Vagina (tissue), 2 donors: ENCODE results near the gene COMMD6. TPM values are rescaled to one million over a fixed set of nuclear protein-coding genes. Genes with fewer than 3 reads are reported as not detected.

Source experiments
- DNase-seq, 2 donors: peaks; one replicate each; pipeline ENCODE4 v3.0.0-alpha.2; 2017; ENCODE audit errors: extremely low spot score in 2 of 2
- H3K27ac ChIP-seq: fragments of 200-600 bp; sonication (generic); one replicate; pipeline ENCODE4 v1.5.1; 2019
- H3K27me3 ChIP-seq: fragments of 200-600 bp; sonication (generic); one replicate; pipeline ENCODE4 v1.5.1; 2019
- H3K36me3 ChIP-seq, 2 donors: fragments of 200-600 bp; sonication (generic); one replicate each; pipeline ENCODE4 v1.5.1; 2017 to 2019
- H3K4me1 ChIP-seq: fragments of 200-600 bp; sonication (generic); one replicate; pipeline ENCODE4 v1.5.1; 2019
- H3K4me3 ChIP-seq, 2 donors: fragments of 200-600 bp; sonication (generic); 1 replicate in 1 of 2; 2 replicates in 1 of 2; pipeline ENCODE4 v1.5.1; 2016 to 2019
- H3K9me3 ChIP-seq: fragments of 200-600 bp; sonication (generic); one replicate; pipeline ENCODE4 v1.5.1; 2019
- POLR2A ChIP-seq, 2 donors: fragments of 450-650 bp; IDR thresholded peaks; one replicate each; pipeline ENCODE4 v1.6.1; 2017; ENCODE audit warnings: antibody characterized with exemption in 2 of 2, mild to moderate bottlenecking in 2 of 2, moderate library complexity in 2 of 2
- POLR2AphosphoS5 ChIP-seq, 2 donors: sonication (generic); formaldehyde crosslinking; IDR thresholded peaks; one replicate each; pipeline ENCODE4 v1.9.0; 2017; ENCODE audit warnings: antibody characterized with exemption in 2 of 2, mild to moderate bottlenecking in 2 of 2, low read depth in 1 of 2; ENCODE audit not compliant: insufficient read depth in 1 of 2
- intact Hi-C: fragments of 100-400 bp; cut with DNase I; formaldehyde crosslinking; loops from one replicate; pipeline ENCODE4 v1.15.1; 2023
- total RNA-seq: library from RNA; depleted of rRNA; stranded (reverse); fragments of >200 nt; gene quantifications from one replicate; pipeline ENCODE4 v1.2.3, GENCODE V29; 2016
- TF ChIP-seq, protein P1 (sequence below), 3 experiments: fragments of 450-650 bp in 2 of 3; fragments of 200-600 bp in 1 of 3; sonication (generic) in 1 of 3; IDR thresholded peaks; one replicate each; pipeline ENCODE4 v1.5.1; 2017 to 2019; ENCODE audit warnings: antibody characterized with exemption in 3 of 3, mild to moderate bottlenecking in 2 of 3, moderate library complexity in 2 of 3

The COMMD6 gene
- total RNA-seq, 1 donor from 2014 or later = 211 TPM

DNA sequence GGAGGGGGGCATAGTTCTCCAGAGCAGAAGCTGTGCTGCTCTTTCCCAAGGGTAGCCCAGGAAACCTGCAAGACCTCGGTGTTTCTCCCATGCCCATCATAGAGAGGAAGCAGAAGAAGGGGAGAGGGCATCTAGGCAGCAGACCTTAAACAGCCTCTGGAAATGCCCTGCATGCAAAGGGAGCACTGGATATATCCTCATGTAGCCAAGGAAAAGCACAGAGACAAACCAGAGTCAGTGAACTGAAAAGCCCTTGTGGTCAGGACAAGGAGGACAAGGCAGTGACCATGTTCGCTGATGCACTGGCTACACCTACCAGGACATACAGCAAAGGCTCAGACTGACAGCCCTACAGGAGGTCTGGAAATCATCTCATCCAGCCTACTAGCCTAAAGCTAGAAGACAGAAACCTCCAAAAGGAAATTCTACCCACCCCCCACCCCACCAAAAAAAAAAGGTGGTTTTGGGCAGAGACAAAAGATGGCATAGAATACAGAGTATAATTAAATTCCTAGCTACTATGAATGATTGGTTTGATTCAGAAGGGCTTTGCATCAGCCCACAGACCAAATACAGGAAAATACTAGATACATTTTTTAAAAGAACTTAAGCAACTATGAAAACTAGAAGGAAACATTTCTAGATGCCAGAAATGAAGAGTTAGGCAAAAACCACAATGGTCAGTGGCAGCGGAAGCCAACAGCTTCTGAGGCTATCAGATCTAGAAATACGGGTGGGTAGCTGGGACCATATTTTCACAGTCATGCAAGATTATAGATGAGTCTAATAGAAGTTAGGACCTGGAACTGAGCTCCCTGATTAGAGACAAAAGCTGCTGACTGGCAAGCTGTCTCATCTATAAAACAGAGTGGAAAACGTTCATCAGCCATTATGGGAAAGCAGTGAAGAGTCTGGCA is 51.2 kb downstream of the COMMD6 start:
- H3K27me3 ChIP-seq = no peaks in the 10 kb centered on the region
- TF ChIP-seq POLR2A (IDR thresholded peaks at IDR 0.05) (no peak), POLR2AphosphoS5 (IDR thresholded peaks at IDR 0.05; ENCODE audit: insufficient read depth in 1 of 2, low read depth in 1 of 2) (no peak)
- TF ChIP-seq, protein P1, sequence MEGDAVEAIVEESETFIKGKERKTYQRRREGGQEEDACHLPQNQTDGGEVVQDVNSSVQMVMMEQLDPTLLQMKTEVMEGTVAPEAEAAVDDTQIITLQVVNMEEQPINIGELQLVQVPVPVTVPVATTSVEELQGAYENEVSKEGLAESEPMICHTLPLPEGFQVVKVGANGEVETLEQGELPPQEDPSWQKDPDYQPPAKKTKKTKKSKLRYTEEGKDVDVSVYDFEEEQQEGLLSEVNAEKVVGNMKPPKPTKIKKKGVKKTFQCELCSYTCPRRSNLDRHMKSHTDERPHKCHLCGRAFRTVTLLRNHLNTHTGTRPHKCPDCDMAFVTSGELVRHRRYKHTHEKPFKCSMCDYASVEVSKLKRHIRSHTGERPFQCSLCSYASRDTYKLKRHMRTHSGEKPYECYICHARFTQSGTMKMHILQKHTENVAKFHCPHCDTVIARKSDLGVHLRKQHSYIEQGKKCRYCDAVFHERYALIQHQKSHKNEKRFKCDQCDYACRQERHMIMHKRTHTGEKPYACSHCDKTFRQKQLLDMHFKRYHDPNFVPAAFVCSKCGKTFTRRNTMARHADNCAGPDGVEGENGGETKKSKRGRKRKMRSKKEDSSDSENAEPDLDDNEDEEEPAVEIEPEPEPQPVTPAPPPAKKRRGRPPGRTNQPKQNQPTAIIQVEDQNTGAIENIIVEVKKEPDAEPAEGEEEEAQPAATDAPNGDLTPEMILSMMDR (IDR thresholded peaks at IDR 0.05) = no peak
- no peaks in the 10 kb centered on the region for H3K36me3 ChIP-seq
- peaks cover 5% of the 10 kb centered on the region for H3K4me1 ChIP-seq
- H3K9me3 ChIP-seq = no peaks in the 10 kb centered on the region
- intact Hi-C loops = no loop called here
- H3K4me3 ChIP-seq = no peak overlapping the region
- H3K27ac ChIP-seq = no peak overlapping the region
- no peak for DNase-seq

DNA sequence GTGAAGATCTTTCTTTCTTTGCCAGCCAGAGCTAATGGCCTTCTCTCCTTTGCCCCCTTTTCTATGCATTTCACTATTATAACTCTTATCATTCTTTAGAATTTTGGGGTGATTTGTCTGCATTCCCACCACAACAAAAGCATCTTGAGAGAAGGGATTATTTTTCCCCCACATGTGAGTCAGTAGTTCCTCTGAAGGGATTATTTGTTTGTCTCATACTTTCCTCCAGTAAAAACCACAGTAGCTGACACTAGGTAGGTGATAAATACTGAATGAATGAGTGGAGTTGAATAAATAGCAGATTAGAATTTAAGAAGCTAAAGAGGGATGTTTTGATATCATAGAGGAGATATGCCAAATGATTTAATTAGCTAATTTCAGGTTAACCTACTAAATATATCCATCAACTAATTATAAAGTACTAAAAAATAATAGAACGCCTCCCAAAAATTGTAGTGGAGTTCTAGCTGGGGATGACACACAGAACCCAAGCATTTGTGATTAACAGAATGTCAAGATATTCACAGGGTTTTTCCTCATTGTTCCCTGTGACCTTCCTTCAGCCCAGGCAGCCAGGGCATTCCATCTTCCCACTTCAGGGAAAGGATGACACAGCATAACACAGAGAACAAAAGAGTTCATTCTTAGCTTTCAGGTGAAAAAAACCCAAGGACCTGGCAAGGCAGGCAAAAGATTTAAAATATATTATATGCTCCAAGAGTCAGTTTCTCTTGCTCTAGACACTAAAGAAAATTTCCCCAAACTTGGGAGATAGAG is 52.2 kb downstream of the COMMD6 start:
- no peak overlapping the region for H3K27ac ChIP-seq

DNA sequence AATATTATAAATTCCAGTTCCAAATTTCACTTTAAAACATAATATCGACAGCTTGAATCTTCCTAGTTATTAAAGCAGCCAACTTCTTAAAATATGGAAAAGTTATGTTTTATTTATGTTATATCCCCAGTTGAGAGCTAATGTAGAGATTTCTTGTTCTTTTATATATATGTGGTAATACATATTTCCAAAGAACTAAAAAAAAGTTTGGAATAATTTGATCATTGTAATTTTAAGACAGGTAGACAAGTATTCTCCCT is 54.9 kb downstream of the COMMD6 start:
- H3K36me3 ChIP-seq = no peaks in the 10 kb centered on the region
- peaks cover 23% of the 10 kb centered on the region for H3K4me1 ChIP-seq
- no peak for DNase-seq
- peak overlapping the region; percentile 56 to 77 for H3K4me3 ChIP-seq
- TF ChIP-seq POLR2AphosphoS5 (IDR thresholded peaks at IDR 0.05; ENCODE audit: insufficient read depth in 1 of 2, low read depth in 1 of 2) = no peak
- TF ChIP-seq, protein P1 (IDR thresholded peaks at IDR 0.05) = no peak
- no peak for TF ChIP-seq POLR2A (IDR thresholded peaks at IDR 0.05)
- peak overlapping the region; percentile 72 for H3K27ac ChIP-seq
- intact Hi-C loops = loop anchor here (5.0 kb wide), 2 partner anchors 55 to 110 kb away; partner anchors contain the start of gene COMMD6
- H3K9me3 ChIP-seq = no peaks in the 10 kb centered on the region
- no peaks in the 10 kb centered on the region for H3K27me3 ChIP-seq

More for the DNA sequence above, 52.2 kb downstream of the COMMD6 start:
- Histone ChIP-seq H3K9me3 (no peaks in the 10 kb centered on the region), H3K27me3 (no peaks in the 10 kb centered on the region), H3K4me3 (no peak overlapping the region), H3K4me1 (peaks cover 5% of the 10 kb centered on the region), H3K36me3 (no peaks in the 10 kb centered on the region)
- no peak for DNase-seq
- TF ChIP-seq POLR2A (IDR thresholded peaks at IDR 0.05) (no peak), POLR2AphosphoS5 (IDR thresholded peaks at IDR 0.05; ENCODE audit: insufficient read depth in 1 of 2, low read depth in 1 of 2) (no peak)
- TF ChIP-seq, protein P1 (IDR thresholded peaks at IDR 0.05) = no peak
- intact Hi-C loops = no loop called here

DNA sequence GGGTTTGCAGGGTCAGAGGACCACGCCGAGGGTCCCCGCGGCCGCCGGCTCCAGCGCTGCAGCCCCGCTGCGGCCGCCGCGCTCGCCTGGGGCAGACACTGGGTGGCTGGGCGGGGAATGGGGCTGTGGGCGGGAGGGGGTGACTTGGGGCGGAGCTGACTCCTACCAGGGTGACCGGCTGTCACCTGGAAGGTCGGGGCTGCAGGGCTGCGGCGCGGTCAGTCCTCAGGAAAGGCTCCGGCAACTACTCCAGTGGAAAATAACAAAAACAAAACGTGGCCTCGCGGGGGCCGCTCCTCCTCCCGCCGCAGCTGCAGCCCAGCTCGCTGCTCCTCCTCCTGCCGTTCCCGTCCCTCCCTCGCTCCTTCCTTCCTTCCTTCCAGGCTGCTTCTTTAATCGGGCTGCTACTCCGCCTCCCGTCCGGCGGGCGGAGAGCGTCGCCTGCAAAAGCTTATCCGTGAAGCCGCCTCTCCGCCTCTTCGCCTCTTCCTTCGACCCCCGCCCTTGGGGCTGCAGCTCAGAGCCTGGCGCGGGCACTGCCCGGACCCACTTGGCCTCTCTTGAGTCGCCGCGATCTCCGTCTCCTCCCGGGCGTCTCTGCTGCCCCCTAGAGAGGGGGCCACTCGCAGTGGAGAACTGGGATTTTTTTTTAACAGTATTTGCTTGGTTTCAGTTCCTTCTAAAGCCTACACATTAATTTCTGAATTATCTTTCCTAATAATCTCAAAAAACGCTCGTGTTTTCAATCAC is 55.4 kb downstream of the COMMD6 start, which contains the start of gene TBC1D4:
TBC1D4 (minus strand) TSS at position 100 of the 750 bp plus-strand sequence. CDS start 402 bp downstream, outside the sequence.
- Histone ChIP-seq H3K4me1 (peaks cover 23% of the 10 kb centered on the region), H3K4me3 (peak within 1 kb of the TSS; percentile 56 to 77), H3K9me3 (no peaks in the 10 kb centered on the region), H3K27me3 (no peaks in the 10 kb centered on the region), H3K36me3 (no peaks in the 10 kb centered on the region), H3K27ac (peak within 1 kb of the TSS; percentile 72)
- DNase-seq = no peak
- TF ChIP-seq POLR2A (IDR thresholded peaks at IDR 0.05) (no peak), POLR2AphosphoS5 (IDR thresholded peaks at IDR 0.05; ENCODE audit: insufficient read depth in 1 of 2, low read depth in 1 of 2) (peak; percentile 71 to 80)
- TF ChIP-seq, protein P1 (IDR thresholded peaks at IDR 0.05) = peak; percentile 16 to 77 (median 53)
- intact Hi-C loops = loop anchor here (5.0 kb wide), 2 partner anchors 55 to 110 kb away; partner anchors contain the start of gene COMMD6
